HUDEP-2 (cell line): ENCODE results near the gene GRM7.

ENCODE experiments used
- DNase-seq, 76 experiments: peaks; one replicate each; lab custom pipeline; 2025; ENCODE audit not compliant: unreplicated experiment in 76 of 76; lab: John Stamatoyannopoulos, UW

GRM7 gene

DNA sequence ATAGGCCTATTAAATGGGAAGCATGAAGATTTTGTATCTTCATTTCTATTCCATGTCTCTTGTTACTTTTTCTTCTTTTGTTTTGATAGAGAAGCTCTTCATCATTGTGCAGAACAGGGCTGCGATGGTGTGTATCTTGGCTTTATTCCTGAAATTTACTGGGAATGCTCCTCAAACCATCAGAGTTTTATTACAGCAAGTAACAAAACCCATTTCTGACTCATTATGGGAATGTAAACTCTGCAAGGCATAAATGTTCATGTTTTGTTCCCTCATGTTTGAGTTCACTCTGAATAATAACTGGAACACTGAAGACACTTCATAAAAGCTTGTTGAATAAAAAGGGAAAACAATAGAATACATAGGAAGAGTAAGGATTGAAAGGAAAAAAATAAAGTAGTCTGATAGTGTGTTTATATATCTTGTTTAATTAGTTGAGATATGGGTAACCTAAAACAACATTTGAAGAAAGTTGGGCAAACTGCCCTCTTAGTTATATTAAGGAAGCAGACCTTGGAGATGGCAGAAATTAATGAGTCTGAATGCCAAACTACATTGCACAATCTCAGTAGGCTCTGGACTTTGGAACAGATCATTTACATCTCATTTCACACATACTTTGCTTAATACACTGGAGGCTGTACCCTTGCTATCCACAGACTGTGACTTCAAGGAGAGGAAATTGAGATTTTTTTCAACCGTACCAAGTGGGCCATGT is 521.5 kb downstream of the GRM7 start:
- DNase-seq = no peak

- DNase-seq = no peak
Observed at GRCh38 chr3:7385635-7386034, 524.7 kb downstream of the GRM7 start.

- DNase-seq = no peak
Observed at GRCh38 chr3:7388026-7388425, 527.1 kb downstream of the GRM7 start.

- no peak for DNase-seq
Observed at GRCh38 chr3:7392206-7392605, 531.3 kb downstream of the GRM7 start.

DNA sequence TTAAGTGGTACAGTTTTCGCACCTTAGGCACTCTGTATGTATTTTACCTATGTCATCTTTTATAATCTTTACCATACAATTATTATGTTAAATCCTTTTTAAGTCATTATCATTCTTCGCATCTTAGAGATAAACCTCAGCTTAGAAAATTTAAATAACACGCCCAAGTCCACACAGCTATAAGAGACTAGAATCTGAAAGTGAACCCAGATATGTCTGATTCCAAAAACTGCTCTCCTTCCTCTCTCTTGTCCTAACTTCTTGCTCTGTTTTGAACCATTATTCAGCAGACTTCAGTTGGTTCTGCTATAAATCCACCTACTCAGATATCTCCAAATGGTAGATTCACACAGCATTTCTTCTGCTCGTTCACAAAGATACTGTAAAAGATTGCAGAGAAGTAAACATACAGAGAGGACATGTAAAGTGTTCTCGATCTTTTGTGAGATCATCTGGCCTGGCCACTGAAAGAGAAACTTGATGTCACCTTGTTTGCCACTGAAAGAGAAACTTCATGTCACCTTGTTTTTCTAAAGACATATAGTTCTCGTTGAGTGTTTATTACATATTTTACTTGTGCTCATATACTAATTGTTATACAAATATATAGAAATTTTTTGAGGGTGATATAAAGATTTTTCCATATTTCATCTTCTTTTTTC is 533.2 kb downstream of the GRM7 start:
- DNase-seq = no peak

GRCh38 chr3:7396534-7396933 is 535.6 kb downstream of the GRM7 start:
- DNase-seq = no peak

- no peak for DNase-seq
Observed at GRCh38 chr3:7397097-7397496, 536.2 kb downstream of the GRM7 start.

GRCh38 chr3:7400360-7400759 is 539.4 kb downstream of the GRM7 start:
- DNase-seq = no peak

DNA sequence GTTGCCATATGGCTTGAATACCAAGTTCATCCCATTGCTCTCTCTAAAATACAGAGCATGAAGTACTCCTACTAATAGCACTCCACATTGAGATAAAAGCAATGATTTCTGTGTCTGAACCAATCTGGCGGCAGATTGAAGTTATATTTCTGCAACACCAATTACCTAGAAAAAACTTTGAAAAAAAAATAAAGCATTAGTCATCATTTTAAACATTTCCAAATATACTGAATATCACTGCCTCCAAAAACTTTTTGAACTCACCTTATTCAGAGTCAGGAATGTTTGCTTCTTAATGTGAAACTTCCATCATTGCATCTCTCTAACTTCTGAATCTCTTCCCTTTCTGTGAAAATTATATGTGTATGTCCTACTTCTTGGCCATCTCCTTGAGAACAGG is 540.5 kb downstream of the GRM7 start:
- DNase-seq = no peak

GRCh38 chr3:7407107-7407506 is 546.2 kb downstream of the GRM7 start:
- no peak for DNase-seq

- no peak for DNase-seq
Observed at GRCh38 chr3:7410782-7411181, 549.9 kb downstream of the GRM7 start.

- no peak for DNase-seq
Observed at GRCh38 chr3:7421065-7421464, 560.1 kb downstream of the GRM7 start.

DNA sequence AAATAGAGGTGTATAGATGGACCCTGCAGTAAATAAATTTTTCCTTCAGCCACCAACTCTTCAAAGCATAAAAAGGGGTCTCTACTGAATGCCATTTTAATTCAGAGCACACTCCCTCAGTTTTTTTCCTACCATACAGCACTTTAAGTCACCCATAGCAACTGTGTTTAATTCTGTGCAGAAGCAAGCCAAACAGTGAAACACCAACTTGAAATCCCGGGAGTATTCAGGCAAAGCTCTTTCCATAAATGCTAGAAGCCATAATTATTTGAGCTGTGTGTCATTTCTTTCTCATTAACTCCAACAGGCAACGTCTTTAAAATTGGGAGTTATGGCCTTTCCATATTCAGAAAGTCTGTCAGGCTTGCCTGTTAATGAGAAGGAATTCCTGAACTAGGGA is 562.1 kb downstream of the GRM7 start:
- no peak for DNase-seq

GRCh38 chr3:7423995-7424394 is 563.1 kb downstream of the GRM7 start:
- no peak for DNase-seq

DNA sequence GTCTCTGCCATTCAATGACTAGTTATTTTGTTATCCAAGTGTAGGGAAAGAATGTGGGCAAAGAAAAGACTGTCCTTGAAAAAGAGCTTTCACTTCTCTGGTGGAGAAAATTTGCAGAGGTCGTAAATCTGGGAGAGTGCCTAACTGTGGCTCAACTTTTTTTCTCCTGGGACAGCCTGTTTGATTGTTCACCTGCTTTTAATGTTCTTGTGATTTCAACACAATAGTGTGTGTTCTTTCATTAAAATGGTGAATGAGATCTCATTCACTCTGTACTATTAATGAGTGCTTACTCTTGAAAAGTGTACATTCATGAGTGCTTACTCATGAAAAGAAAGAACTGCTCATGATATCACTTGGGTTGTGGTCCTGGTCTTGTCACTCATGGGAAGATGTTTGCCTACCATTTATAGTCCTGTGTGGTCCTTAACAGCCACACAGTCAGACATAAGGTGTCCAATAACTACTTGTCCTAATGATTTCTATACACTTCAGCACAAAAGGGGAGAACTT is 567.3 kb downstream of the GRM7 start:
- no peak for DNase-seq

DNA sequence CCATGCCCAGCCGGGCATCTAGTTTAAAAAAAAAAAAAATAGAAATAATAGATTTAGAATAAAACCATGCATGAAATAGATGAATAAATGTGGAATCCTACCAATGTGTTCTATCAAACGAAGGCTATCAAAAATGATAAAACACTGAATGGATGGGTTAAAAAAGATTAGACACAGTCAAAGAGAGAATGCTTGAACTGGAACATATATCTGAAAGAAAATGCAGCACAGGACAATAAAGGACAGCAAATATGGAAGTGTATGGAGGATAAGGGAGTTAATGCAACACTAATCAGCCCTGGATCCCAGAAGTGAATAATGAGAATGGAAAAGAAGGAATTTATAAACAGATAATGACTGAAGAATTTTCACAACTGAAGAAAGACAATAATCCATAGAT is 571.7 kb downstream of the GRM7 start:
- DNase-seq = no peak

- DNase-seq = no peak
Observed at GRCh38 chr3:7433073-7433472, 572.2 kb downstream of the GRM7 start.

DNA sequence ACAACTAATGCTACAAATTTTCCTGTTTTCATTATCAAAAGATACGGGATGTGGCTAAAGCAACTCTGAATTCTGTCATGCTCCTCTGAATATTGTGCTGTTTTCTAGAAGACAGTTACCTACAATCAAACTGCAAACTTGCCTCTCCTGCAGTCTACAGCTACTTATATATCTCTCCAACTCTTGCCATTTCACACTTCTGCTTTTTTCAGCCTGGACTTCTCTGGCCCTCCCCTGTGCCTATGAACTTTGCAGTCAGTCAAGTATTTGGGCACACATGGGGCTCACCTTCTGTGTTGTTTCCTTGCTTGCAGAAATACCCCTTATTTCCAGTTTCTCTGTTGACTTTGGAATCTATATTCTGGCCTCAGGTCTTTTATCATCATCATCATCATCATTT is 575.6 kb downstream of the GRM7 start:
- DNase-seq = no peak

- no peak for DNase-seq
Observed at GRCh38 chr3:7437231-7437630, 576.3 kb downstream of the GRM7 start.

DNA sequence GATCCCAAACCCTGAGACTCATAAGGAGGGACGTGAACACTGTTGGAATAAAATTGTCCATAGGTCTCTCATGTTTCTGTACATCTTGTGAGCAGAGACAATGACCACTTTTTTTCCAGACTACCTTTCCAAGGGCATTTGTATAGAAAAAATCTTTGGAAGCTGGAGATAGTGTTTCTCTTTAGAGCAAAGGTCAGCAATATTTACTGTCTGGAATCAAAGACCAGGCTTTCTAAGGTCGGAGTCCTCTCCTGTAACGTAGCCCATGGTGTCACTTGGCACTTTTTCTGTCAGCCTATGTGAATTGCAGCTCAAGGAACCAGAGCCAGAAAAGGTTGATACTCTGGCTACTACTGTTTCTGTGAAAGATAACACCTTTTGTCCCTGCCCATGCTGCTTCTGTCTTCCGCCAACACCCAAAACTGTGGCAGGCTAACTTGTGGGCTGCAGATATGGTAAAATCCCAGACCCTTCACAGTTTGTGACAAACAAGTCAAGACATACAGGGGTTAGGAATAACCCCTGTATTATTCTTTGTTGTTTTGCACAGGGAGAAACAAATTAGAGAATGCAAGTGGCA is 578.3 kb downstream of the GRM7 start:
- no peak for DNase-seq

- DNase-seq = no peak
Observed at GRCh38 chr3:7444886-7445285, 584.0 kb downstream of the GRM7 start.

DNA sequence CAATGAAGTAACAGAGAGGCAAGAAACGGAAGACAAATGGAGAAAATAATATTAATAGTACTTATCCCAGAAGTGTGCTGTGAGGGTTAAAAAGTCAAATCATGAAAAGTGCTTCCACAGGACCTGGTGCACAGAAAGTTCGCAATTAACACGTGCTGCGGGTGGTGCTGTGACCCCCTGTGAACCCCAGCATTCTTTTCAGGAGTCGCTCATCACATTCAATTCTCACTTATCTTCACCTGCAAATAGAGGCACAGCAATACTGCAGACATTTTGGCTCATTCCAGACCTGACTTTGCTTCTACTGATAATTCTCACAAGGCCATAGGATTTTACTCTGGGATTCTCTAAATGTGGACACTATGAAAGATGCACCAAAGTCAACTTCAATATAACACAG is 584.4 kb downstream of the GRM7 start:
- DNase-seq = no peak
